Liver (tissue), 9 donors: Measurements from ENCODE around the gene MALRD1. TPM values are rescaled to one million over a fixed set of nuclear protein-coding genes. Genes with fewer than 3 reads are reported as not detected.
A peak's percentile ranks its signal among the peaks of the same experiment; 100 is the strongest.

Experiments
- DNase-seq: peaks from one replicate; pipeline ENCODE4 v3.0.0-alpha.2; 2017; ENCODE audit warnings: low spot score
- H3K27ac ChIP-seq, 2 donors: one replicate each; pipeline ENCODE4 v1.7.0; 2013; ENCODE audit warnings: inconsistent platforms in 2 of 2, low read length in 2 of 2, control low read depth in 1 of 2, low read depth in 1 of 2, mild to moderate bottlenecking in 1 of 2
- H3K27me3 ChIP-seq, 4 donors: one replicate each; pipeline versions ENCODE4 v1.6.1 to v1.7.0; 2013; ENCODE audit warnings: low read length in 3 of 4, inconsistent platforms in 1 of 4, mild to moderate bottlenecking in 1 of 4, moderate library complexity in 1 of 4; ENCODE audit not compliant: control insufficient read depth in 4 of 4, insufficient read depth in 4 of 4
- H3K36me3 ChIP-seq, 4 donors: one replicate each; pipeline versions ENCODE4 v1.6.1 to v1.7.0; 2013; ENCODE audit warnings: low read length in 3 of 4, mild to moderate bottlenecking in 3 of 4, low read depth in 1 of 4, moderate library complexity in 1 of 4; ENCODE audit not compliant: control insufficient read depth in 4 of 4, insufficient read depth in 3 of 4
- H3K4me1 ChIP-seq, 4 donors: one replicate each; pipeline versions ENCODE4 v1.6.1 to v1.7.0; 2013; ENCODE audit warnings: low read length in 3 of 4, mild to moderate bottlenecking in 3 of 4, moderate library complexity in 1 of 4; ENCODE audit not compliant: control insufficient read depth in 4 of 4, insufficient read depth in 4 of 4
- H3K4me3 ChIP-seq, 3 donors: one replicate each; pipeline versions ENCODE4 v1.6.1 to v1.7.0; 2013; ENCODE audit warnings: low read length in 3 of 3, control low read depth in 1 of 3, low read depth in 1 of 3, mild to moderate bottlenecking in 1 of 3
- H3K9ac ChIP-seq, 2 donors: one replicate each; pipeline ENCODE4 v1.7.0; 2013; ENCODE audit warnings: low read length in 2 of 2, mild to moderate bottlenecking in 2 of 2, moderate library complexity in 2 of 2, control low read depth in 1 of 2, low read depth in 1 of 2
- H3K9me3 ChIP-seq, 4 donors: one replicate each; pipeline versions ENCODE4 v1.6.1 to v1.7.0; 2013; ENCODE audit warnings: low read length in 3 of 4; ENCODE audit not compliant: control insufficient read depth in 4 of 4
- EGR1 ChIP-seq, 2 donors: IDR thresholded peaks; 2 replicates each; pipeline ENCODE4 v1.6.1; 2016 to 2018; ENCODE audit warnings: antibody characterized with exemption in 2 of 2, low read depth in 2 of 2
- FOXA2 ChIP-seq: IDR thresholded peaks from 2 replicates; pipeline ENCODE4 v1.6.1; 2016; ENCODE audit warnings: antibody characterized with exemption
- GABPA ChIP-seq, 2 donors: IDR thresholded peaks in 1 of 2; conservative IDR thresholded peaks in 1 of 2; 2 replicates each; pipeline ENCODE4 v1.6.1; 2016; ENCODE audit warnings: antibody characterized with exemption in 2 of 2, mild to moderate bottlenecking in 1 of 2, moderate library complexity in 1 of 2
- HNF4A ChIP-seq, 2 donors: conservative IDR thresholded peaks; 2 replicates each; pipeline ENCODE4 v1.6.1; 2016; ENCODE audit warnings: antibody characterized with exemption in 2 of 2, mild to moderate bottlenecking in 2 of 2
- NR2F2 ChIP-seq: IDR thresholded peaks from 2 replicates; pipeline ENCODE4 v1.6.1; 2016; ENCODE audit warnings: antibody characterized with exemption
- RAD21 ChIP-seq, 2 donors: IDR thresholded peaks; 2 replicates each; pipeline ENCODE4 v1.6.1; 2016; ENCODE audit warnings: antibody characterized with exemption in 2 of 2, mild to moderate bottlenecking in 2 of 2
- RXRA ChIP-seq, 2 donors: IDR thresholded peaks; 2 replicates each; pipeline ENCODE4 v1.6.1; 2017 to 2018; ENCODE audit warnings: antibody characterized with exemption in 2 of 2, mild to moderate bottlenecking in 1 of 2
- TAF1 ChIP-seq: conservative IDR thresholded peaks from 2 replicates; pipeline ENCODE4 v1.6.1; 2016; ENCODE audit warnings: antibody characterized with exemption, mild to moderate bottlenecking
- YY1 ChIP-seq: IDR thresholded peaks from 2 replicates; pipeline ENCODE4 v1.6.1; 2016; ENCODE audit warnings: antibody characterized with exemption, mild to moderate bottlenecking
- WGBS: extraction: QIAGEN DNeasy Blood & Tissue Kit; methylation state at CpG from one replicate; pipeline ENCODE4 v1.1.7; 2013; 5-methylcytosine and 5-hydroxymethylcytosine counted together
- polyA plus RNA-seq, 2 donors: library from polyadenylated mRNA; stranded (reverse) in 1 of 2; unstranded in 1 of 2; fragments of 200-250 nt in 1 of 2; fragments of >200 nt in 1 of 2; fragmentation: Nextera tagmentation in 1 of 2; extraction: Ambion mirVana in 1 of 2; gene quantifications; one replicate each; pipeline versions ENCODE4 v1.2.1 to v1.2.3, GENCODE V29; 2013 to 2015
- total RNA-seq, 2 donors: library from RNA; depleted of rRNA; stranded (reverse); fragments of >200 nt; gene quantifications; one replicate each; pipeline ENCODE4 v1.2.3, GENCODE V29; 2014
- TF ChIP-seq, protein P1 (sequence below): IDR thresholded peaks from 2 replicates; pipeline ENCODE4 v1.6.1; 2016; ENCODE audit warnings: antibody characterized with exemption, mild to moderate bottlenecking
- TF ChIP-seq, protein P2 (sequence below): fragments of 150-350 bp; IDR thresholded peaks from 2 replicates; pipeline ENCODE4 v1.5.1; 2017; ENCODE audit warnings: improper control_type of control experiment, low read depth, low read length; ENCODE audit not compliant: missing input control
- TF ChIP-seq, protein P3 (sequence below): IDR thresholded peaks from 2 replicates; pipeline ENCODE4 v1.6.1; 2016; ENCODE audit warnings: antibody characterized with exemption
- TF ChIP-seq, protein P4 (sequence below): IDR thresholded peaks from 2 replicates; pipeline ENCODE4 v1.6.1; 2016; ENCODE audit warnings: antibody characterized with exemption
- TF ChIP-seq, protein P5 (sequence below): IDR thresholded peaks from 2 replicates; pipeline ENCODE4 v1.6.1; 2016; ENCODE audit warnings: antibody characterized with exemption
- donor health status: healthy.
- donor health status: healthy.
- donor health status: healthy.
- donor health status: healthy.
- donor health status: healthy.

The MALRD1 gene
- total and polyA plus RNA-seq, 4 donors: 0.37 to 0.59 TPM; not detected in 2

DNA sequence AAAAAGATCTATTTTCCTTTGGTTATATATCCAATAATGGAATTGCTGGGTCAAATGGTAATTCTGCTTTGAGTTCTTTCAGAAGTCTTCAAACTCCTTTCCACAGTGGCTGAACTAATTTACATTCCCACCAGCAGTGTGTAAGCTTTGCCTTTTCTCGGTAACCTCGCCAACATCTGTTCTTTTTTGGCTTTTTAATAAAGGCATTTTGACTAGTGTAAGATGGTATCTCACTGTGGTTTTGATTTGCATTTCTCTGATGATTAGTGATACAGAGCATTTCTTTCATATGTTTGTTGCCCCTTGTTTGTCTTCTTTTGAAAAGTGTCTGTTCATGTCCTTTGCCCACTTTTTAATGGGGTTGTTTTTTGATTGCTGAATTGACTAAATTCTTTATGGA is 285.0 kb downstream of the MALRD1 start:
- H3K27ac ChIP-seq: no peak overlapping the region

DNA sequence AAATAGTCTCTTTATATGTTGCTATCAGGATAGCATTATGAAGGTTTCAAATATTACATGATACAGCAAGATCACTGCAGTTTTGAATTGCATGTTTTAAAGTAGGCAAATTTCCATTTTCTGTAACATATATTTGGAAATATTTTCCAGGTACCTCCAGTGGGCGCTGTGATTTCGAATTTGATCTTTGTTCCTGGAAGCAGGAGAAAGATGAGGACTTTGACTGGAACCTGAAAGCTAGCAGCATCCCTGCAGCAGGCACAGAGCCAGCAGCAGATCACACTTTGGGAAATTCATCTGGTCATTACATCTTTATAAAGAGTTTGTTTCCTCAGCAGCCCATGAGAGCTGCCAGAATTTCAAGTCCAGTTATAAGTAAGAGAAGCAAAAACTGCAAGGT is 299.0 kb downstream of the MALRD1 start:
- Histone ChIP-seq H3K9ac (no peak overlapping the region), H3K4me1 (no peaks in the 10 kb centered on the region), H3K4me3 (no peak overlapping the region), H3K36me3 (no peaks in the 10 kb centered on the region), H3K9me3 (no peaks in the 10 kb centered on the region), H3K27ac (no peak overlapping the region), H3K27me3 (peaks cover 0 to 2% (median 0%) of the 10 kb centered on the region in 4 donors)
- 9% methylated on average over 2 of the region's 2 CpGs for WGBS
- TF ChIP-seq, protein P1, sequence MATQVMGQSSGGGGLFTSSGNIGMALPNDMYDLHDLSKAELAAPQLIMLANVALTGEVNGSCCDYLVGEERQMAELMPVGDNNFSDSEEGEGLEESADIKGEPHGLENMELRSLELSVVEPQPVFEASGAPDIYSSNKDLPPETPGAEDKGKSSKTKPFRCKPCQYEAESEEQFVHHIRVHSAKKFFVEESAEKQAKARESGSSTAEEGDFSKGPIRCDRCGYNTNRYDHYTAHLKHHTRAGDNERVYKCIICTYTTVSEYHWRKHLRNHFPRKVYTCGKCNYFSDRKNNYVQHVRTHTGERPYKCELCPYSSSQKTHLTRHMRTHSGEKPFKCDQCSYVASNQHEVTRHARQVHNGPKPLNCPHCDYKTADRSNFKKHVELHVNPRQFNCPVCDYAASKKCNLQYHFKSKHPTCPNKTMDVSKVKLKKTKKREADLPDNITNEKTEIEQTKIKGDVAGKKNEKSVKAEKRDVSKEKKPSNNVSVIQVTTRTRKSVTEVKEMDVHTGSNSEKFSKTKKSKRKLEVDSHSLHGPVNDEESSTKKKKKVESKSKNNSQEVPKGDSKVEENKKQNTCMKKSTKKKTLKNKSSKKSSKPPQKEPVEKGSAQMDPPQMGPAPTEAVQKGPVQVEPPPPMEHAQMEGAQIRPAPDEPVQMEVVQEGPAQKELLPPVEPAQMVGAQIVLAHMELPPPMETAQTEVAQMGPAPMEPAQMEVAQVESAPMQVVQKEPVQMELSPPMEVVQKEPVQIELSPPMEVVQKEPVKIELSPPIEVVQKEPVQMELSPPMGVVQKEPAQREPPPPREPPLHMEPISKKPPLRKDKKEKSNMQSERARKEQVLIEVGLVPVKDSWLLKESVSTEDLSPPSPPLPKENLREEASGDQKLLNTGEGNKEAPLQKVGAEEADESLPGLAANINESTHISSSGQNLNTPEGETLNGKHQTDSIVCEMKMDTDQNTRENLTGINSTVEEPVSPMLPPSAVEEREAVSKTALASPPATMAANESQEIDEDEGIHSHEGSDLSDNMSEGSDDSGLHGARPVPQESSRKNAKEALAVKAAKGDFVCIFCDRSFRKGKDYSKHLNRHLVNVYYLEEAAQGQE: no peak
- TF ChIP-seq HNF4A (conservative IDR thresholded peaks at IDR 0.05) (peak; percentile 53 to 68), TAF1 (no peak), RAD21 (IDR thresholded peaks at IDR 0.05) (peak; percentile 78 to 79)
- TF ChIP-seq, protein P2, sequence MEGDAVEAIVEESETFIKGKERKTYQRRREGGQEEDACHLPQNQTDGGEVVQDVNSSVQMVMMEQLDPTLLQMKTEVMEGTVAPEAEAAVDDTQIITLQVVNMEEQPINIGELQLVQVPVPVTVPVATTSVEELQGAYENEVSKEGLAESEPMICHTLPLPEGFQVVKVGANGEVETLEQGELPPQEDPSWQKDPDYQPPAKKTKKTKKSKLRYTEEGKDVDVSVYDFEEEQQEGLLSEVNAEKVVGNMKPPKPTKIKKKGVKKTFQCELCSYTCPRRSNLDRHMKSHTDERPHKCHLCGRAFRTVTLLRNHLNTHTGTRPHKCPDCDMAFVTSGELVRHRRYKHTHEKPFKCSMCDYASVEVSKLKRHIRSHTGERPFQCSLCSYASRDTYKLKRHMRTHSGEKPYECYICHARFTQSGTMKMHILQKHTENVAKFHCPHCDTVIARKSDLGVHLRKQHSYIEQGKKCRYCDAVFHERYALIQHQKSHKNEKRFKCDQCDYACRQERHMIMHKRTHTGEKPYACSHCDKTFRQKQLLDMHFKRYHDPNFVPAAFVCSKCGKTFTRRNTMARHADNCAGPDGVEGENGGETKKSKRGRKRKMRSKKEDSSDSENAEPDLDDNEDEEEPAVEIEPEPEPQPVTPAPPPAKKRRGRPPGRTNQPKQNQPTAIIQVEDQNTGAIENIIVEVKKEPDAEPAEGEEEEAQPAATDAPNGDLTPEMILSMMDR: peak; percentile 35
- no peak for DNase-seq

More for the DNA sequence above, 285.0 kb downstream of the MALRD1 start:
- Histone ChIP-seq H3K4me3 (no peak overlapping the region), H3K27me3 (no peaks in the 10 kb centered on the region), H3K9ac (no peak overlapping the region), H3K36me3 (no peaks in the 10 kb centered on the region), H3K4me1 (no peaks in the 10 kb centered on the region), H3K9me3 (no peaks in the 10 kb centered on the region)
- DNase-seq: no peak
- 86% methylated on average over 2 of the region's 2 CpGs for WGBS
- TF ChIP-seq, protein P3, sequence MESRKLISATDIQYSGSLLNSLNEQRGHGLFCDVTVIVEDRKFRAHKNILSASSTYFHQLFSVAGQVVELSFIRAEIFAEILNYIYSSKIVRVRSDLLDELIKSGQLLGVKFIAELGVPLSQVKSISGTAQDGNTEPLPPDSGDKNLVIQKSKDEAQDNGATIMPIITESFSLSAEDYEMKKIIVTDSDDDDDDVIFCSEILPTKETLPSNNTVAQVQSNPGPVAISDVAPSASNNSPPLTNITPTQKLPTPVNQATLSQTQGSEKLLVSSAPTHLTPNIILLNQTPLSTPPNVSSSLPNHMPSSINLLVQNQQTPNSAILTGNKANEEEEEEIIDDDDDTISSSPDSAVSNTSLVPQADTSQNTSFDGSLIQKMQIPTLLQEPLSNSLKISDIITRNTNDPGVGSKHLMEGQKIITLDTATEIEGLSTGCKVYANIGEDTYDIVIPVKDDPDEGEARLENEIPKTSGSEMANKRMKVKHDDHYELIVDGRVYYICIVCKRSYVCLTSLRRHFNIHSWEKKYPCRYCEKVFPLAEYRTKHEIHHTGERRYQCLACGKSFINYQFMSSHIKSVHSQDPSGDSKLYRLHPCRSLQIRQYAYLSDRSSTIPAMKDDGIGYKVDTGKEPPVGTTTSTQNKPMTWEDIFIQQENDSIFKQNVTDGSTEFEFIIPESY: no peak
- no peak for TF ChIP-seq RXRA (IDR thresholded peaks at IDR 0.05)
- TF ChIP-seq, protein P1: no peak
- TF ChIP-seq YY1: no peak
- TF ChIP-seq, protein P4, sequence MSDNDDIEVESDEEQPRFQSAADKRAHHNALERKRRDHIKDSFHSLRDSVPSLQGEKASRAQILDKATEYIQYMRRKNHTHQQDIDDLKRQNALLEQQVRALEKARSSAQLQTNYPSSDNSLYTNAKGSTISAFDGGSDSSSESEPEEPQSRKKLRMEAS: no peak
- TF ChIP-seq EGR1 (IDR thresholded peaks at IDR 0.05; ENCODE audit: low read depth in 2 of 2): no peak
- TF ChIP-seq NR2F2: no peak
- TF ChIP-seq, protein P5, sequence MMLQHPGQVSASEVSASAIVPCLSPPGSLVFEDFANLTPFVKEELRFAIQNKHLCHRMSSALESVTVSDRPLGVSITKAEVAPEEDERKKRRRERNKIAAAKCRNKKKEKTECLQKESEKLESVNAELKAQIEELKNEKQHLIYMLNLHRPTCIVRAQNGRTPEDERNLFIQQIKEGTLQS: no peak
- no peak for TF ChIP-seq GABPA (IDR thresholded peaks at IDR 0.05 in 1 of 2, conservative IDR thresholded peaks at IDR 0.05 in 1 of 2)
- no peak for TF ChIP-seq FOXA2
